ENCODE measurements around the gene CDADC1. TPM values are rescaled to one million over a fixed set of nuclear protein-coding genes. Genes with fewer than 3 reads are reported as not detected.

The CDADC1 gene
- 10 to 100 TPM in 1 of 2 experiments, 1 to 10 TPM in 1; 9.3 to 10.9 TPM for total RNA-seq

DNA sequence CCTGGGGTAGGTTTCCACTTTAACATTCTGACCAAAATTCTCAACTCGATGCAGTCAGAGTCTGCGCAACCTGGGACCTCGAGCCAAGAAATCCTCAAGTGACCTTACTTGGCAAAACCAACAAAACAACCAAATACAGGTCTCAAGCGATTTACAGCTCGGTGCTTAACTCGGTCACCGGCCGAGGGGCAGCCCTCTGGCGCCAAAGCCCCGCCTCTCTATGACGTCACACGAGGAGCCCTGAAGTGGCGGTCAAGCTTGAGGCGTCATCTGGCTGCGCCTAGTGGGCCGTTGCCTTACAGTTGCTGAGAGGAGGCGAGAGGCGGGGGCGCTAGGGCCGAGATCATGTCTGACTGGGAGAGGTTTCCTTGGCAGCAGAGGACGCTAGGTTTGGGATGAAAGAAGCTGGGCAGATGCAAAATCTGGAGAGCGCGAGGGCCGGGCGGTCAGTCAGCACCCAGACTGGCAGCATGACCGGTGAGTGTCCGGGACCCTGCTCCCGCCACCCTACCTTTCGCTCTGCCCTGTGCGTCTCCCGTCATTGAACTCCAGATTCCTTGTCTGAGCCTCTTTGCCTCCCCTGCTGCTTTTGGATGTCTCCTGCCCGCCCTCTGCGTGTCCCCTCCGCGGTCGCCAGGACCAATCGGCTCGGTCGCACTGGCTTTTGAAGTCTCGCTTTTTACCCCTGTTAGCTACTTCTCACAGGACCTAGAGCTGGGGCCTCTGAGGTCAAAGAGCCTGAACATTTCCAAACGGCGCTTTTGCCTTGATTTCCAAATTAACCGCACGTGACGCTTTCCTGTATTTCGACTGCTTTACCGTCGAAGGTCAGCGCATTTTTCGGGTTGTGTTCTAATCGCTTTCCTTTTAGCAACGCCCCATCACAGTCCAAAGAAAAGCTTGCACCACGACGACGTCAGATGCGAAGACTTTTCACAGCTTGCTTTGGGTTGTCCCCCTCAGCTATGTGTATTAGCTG lies at the start of gene CDADC1:
Gene CDADC1, plus strand, starts transcription at position 283 of the 979 bp plus-strand sequence. Its CDS starts 113 bp downstream, at position 396.
- Mint-ChIP-seq H3K36me3 (peaks cover 5% of the 10 kb centered on the region), H3K4me1 (peaks cover 31% of the 10 kb centered on the region), H3K27me3 (no peaks in the 10 kb centered on the region), H3K4me3 (peak within 1 kb of the TSS; percentile 98), H3K9me3 (no peaks in the 10 kb centered on the region), H3K27ac (peak within 1 kb of the TSS; percentile 95)
- peak; percentile 92 for DNase-seq

DNA sequence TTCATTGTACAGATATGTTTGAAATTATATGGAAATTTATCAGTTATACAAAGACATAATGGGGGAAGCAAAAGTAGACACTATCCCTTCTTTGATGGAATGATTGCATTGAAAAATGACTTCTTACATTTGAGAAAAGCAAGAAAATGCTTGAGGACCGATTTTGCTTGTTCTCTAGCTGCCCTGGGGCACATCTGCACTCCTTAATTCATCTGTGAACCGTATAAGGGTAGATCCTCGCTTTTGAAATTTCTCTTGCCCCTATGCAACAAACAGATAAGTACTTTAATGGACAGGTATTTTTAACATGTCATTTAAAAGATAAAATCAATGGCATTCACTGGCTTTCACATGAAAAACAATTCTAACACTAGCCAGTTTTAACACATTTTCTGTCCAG lies 41.1 kb upstream of the CDADC1 start:
- Mint-ChIP-seq H3K36me3 (peaks cover 14% of the 10 kb centered on the region), H3K27me3 (no peaks in the 10 kb centered on the region), H3K4me3 (no peak overlapping the region), H3K27ac (no peak overlapping the region), H3K4me1 (no peaks in the 10 kb centered on the region), H3K9me3 (no peaks in the 10 kb centered on the region)
- no peak for DNase-seq

DNA sequence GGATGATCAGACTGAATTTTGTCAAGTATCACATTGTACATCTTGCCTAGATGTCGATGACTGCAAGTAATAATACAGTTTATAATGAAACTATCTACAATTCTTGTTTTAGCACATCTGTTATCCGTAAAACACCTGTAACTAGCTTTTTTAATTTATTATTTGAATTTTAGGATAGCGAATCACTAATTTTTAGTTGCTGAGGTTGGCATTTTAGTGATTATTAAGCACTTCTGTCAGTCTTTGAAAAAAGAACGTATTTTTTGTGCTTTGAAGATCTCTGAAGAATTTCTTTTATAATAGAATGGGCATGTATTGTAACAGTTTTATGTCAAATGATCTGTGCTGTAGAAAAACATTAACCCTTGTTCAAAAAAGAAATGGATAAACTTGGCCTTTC lies 39.1 kb upstream of the CDADC1 start:
- no peak for DNase-seq
- no peaks in the 10 kb centered on the region for H3K9me3 Mint-ChIP-seq
- H3K27me3 Mint-ChIP-seq = no peaks in the 10 kb centered on the region
- H3K36me3 Mint-ChIP-seq = peaks cover 17% of the 10 kb centered on the region
- no peak overlapping the region for H3K27ac Mint-ChIP-seq
- H3K4me3 Mint-ChIP-seq = no peak overlapping the region
- no peaks in the 10 kb centered on the region for H3K4me1 Mint-ChIP-seq

DNA sequence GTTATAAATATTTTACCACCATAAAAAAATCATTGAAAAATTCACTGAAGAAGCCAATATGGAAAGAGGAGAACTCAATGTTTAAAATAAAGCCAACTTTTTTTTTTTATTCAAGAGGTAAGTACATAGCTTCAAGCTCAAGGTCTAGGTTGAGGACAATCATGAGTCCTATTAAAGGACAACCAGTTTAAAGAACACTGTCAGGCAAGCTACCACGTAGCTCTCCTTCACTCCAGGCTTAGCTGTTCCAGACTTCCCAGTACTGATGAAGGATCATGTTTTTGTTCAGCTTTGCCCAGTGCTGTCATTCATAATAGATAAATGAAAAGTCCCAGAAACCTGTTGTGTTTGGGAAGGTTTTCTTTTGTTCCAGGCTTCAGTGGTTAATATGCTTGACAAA lies 37.6 kb upstream of the CDADC1 start:
- Mint-ChIP-seq H3K27me3 (no peaks in the 10 kb centered on the region), H3K27ac (no peak overlapping the region), H3K4me3 (no peak overlapping the region), H3K4me1 (peaks cover 8% of the 10 kb centered on the region), H3K36me3 (peaks cover 17% of the 10 kb centered on the region), H3K9me3 (no peaks in the 10 kb centered on the region)
- no peak for DNase-seq

DNA sequence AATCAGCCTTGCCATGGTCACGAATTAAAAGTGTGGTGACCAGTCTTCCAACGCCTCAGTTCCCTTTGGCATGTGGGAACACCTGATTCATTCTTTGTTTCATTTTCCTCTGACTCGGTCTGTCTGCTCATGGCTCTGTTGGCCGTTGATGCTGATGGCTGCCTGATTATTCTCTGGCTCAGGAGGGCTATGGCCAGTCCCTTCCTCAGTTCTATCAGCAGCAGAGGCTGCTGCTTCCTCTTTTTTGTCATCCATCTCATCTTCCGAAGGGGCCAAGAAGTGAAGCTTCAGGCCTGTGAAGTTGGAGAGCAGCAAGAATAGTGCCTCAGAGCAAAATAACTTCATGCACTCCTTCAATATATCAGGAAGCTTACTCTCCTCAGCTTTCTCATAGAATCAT lies 37.1 kb upstream of the CDADC1 start:
- Mint-ChIP-seq H3K4me1 (peaks cover 9% of the 10 kb centered on the region), H3K9me3 (no peaks in the 10 kb centered on the region), H3K27me3 (no peaks in the 10 kb centered on the region), H3K36me3 (peaks cover 17% of the 10 kb centered on the region), H3K27ac (no peak overlapping the region), H3K4me3 (no peak overlapping the region)
- no peak for DNase-seq

DNA sequence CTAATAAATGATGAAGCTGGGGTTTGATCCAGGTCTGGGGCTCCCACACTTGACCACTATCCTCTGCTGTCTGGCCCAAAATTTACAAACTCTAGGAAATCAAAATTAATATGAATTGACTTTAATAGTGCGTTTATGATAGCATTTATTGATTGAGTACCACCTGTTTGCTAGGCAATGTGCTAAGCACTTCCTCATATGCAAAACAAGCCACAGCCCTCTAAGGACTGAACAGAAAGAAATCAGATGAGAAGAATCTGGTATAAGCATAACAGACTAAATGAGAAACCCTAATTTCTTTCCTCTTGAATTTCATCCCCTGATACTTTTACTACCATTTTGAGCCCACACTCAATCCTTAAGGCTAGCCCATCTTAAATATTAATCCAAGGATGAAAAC lies 34.2 kb upstream of the CDADC1 start:
- peaks cover 20% of the 10 kb centered on the region for H3K27me3 Mint-ChIP-seq
- H3K4me3 Mint-ChIP-seq = no peak overlapping the region
- DNase-seq = no peak
- H3K36me3 Mint-ChIP-seq = peaks cover 17% of the 10 kb centered on the region
- H3K27ac Mint-ChIP-seq = no peak overlapping the region
- peaks cover 1% of the 10 kb centered on the region for H3K9me3 Mint-ChIP-seq
- peaks cover 9% of the 10 kb centered on the region for H3K4me1 Mint-ChIP-seq

DNA sequence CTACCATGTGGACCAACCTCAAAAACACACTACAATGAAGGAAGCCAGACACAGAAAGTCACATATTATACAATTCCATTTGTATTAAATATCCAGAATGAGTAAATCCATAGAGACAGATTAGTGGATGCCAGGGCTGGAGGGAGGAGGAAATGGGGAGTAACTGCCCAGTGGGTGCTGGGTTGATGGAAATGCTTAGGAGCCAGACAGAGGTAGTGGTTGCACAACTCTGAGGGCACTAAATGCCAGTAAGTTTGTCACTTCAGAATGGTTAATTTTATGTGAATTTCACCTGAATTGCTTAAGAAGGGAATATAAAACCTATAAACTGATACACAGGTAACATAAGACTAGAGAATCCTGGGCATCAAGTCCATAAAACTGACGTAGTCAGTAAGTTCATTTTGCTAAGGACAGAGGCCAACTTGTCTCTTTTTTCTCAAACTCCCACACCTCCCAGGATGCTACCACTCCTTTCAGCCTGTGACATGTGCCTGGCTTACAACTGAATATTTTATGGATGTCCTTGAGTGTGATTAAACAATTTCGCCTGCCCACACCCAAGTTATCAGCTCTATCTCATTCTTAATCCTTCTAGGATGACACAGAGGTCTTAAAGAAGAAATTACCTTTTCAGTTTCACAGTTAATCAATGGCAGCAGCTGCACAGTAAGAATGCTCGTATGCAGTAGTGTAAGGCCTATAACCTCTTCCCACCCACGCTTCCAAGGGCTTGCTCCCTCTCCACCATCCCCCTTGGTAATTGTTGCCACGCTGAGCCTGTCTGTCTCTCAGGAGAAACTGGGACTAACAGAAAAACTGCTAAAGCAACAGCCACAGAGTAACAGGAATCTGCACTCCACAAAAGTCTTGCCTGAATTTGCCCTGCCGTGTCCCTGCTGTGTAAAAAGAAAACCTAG lies 33.5 kb upstream of the CDADC1 start:
- Mint-ChIP-seq H3K4me3 (no peak overlapping the region), H3K27ac (no peak overlapping the region), H3K4me1 (peaks cover 9% of the 10 kb centered on the region), H3K36me3 (peaks cover 17% of the 10 kb centered on the region), H3K27me3 (peaks cover 28% of the 10 kb centered on the region), H3K9me3 (peaks cover 1% of the 10 kb centered on the region)
- no peak for DNase-seq

DNA sequence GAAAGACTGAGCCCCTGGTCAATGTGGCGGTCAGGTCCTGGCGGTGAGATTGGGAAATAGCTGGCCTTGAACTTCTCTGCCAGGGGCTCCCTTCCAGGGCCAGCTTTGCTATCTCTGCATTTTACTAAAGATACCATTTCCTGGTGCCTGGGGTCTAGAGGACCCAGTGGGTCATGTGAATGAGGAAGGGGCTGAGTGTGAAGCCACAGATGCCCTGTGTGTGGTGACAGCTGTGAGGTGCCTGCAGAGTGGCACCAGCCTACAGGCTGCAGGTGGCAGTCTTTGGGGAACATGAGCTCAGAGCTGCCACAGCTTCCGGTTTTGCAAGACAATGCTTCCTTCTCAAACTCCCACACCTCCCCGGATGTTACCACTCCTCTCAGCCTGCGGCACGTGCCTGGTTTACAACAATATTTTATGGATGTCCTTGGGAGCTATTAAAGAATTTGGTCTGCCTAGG lies 32.8 kb upstream of the CDADC1 start:
- peaks cover 13% of the 10 kb centered on the region for H3K36me3 Mint-ChIP-seq
- H3K9me3 Mint-ChIP-seq = peaks cover 1% of the 10 kb centered on the region
- no peak overlapping the region for H3K4me3 Mint-ChIP-seq
- peak; percentile 28 for DNase-seq
- peaks cover 9% of the 10 kb centered on the region for H3K4me1 Mint-ChIP-seq
- H3K27me3 Mint-ChIP-seq = peaks cover 34% of the 10 kb centered on the region
- H3K27ac Mint-ChIP-seq = no peak overlapping the region

DNA sequence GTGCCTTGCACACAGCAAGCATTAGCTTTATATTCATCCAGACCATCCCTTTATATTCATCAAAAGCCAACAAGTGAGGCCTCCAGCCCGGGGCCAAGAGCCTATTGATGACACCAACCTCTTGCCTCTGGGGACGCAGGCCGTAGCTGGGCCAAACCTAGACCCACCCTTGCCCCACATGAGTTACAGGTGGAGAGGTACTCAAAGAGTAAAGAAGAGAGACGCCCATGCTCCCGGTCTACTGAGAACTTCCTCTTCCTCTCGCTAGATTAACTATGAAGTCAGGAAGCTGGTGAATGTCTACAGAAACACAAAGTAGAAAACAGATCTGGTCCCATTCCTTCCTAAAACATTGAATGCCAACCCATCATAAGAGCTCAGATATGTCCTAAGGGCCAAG lies 31.4 kb upstream of the CDADC1 start:
- H3K27ac Mint-ChIP-seq = peak overlapping the region; percentile 9
- H3K4me1 Mint-ChIP-seq = peaks cover 12% of the 10 kb centered on the region
- no peak for DNase-seq
- H3K9me3 Mint-ChIP-seq = peaks cover 1% of the 10 kb centered on the region
- H3K4me3 Mint-ChIP-seq = no peak overlapping the region
- peaks cover 10% of the 10 kb centered on the region for H3K36me3 Mint-ChIP-seq
- H3K27me3 Mint-ChIP-seq = peaks cover 41% of the 10 kb centered on the region

DNA sequence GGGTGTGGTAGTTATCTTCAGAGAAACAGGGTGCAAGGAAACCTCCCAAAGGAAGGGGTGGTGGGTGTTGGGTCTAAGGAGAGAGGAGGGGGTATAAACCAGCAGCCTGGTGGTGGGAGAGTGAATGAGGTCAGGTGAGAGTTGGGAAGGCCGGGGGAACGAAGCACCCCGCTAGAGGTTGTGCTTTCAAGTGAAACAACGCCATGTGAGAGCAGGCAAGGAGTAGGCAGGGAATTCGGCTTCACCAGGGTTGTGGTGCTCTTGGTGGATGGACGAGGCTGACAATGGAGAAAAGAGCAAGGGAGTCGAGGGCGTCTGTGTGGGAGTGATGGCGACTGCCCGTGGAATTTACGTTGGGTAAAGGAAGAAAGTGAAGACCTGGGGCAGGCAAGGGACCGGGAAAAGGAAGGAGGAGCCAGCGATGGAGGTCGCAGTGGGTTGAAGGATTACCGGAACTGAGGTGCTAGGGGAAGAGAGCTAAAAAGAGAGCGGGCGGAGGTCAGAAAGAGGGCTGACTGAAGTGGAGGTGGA lies 29.7 kb upstream of the CDADC1 start:
- Mint-ChIP-seq H3K27ac (no peak overlapping the region), H3K9me3 (peaks cover 1% of the 10 kb centered on the region)

DNA sequence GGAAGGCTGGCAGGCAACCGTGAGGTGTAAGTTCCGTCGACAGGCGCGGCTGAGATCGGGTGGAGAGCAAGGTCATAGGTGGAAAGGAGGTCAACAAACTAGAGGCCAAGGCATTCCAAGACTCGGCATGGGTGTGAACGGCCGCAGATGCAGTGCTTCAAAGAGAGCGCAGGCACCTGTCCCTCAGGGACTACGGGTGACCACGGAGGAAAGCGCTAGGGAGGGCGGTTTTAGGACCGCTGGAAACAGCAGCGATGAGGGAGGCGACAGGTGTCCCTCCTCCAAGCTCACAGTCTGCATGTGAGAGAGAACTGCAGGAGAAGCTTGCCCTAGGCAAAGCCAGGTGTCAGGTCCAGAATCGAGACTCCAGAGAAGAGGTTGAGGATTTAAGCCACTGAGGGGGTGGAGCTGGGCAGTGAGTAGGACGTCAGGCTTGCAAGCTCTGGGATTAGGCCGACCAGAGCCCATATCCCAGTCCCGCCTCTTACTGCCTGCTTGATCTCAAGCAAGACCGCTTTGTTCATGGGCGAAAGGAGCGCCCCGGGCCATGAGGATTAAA lies 29.2 kb upstream of the CDADC1 start:
- H3K27me3 Mint-ChIP-seq = peaks cover 60% of the 10 kb centered on the region

More for the DNA sequence above, 29.7 kb upstream of the CDADC1 start:
- no peak overlapping the region for H3K4me3 Mint-ChIP-seq
- H3K36me3 Mint-ChIP-seq = peaks cover 3% of the 10 kb centered on the region
- no peak for DNase-seq
- peaks cover 58% of the 10 kb centered on the region for H3K27me3 Mint-ChIP-seq
- H3K4me1 Mint-ChIP-seq = peaks cover 13% of the 10 kb centered on the region

DNA sequence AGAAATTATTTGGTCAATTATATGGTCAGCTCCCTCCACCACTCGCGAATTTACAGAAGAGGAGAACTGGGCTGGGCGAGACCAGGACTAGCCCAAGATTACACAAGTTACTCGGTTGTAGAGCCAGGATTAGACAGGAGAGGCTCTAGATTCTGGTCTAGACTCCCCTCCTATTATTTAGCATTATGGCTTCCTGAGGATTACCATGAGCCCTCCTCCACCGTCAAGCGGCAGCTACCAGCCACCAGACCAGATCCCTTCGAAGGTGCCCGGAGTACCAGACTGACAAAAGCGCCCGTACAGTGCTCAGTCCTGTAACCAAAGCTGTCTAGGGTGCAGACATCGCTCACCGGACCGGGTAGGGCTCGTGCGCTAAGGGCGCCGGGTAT lies 28.1 kb upstream of the CDADC1 start:
- Mint-ChIP-seq H3K4me1 (peaks cover 9% of the 10 kb centered on the region), H3K9me3 (peaks cover 1% of the 10 kb centered on the region), H3K27me3 (peaks cover 70% of the 10 kb centered on the region), H3K36me3 (peaks cover 3% of the 10 kb centered on the region), H3K27ac (no peak overlapping the region), H3K4me3 (peak overlapping the region; percentile 33)
- DNase-seq = no peak

More for the DNA sequence above, 29.2 kb upstream of the CDADC1 start:
- Mint-ChIP-seq H3K9me3 (peaks cover 1% of the 10 kb centered on the region), H3K4me3 (no peak overlapping the region), H3K27ac (no peak overlapping the region), H3K36me3 (peaks cover 3% of the 10 kb centered on the region), H3K4me1 (peaks cover 13% of the 10 kb centered on the region)
- no peak for DNase-seq

DNA sequence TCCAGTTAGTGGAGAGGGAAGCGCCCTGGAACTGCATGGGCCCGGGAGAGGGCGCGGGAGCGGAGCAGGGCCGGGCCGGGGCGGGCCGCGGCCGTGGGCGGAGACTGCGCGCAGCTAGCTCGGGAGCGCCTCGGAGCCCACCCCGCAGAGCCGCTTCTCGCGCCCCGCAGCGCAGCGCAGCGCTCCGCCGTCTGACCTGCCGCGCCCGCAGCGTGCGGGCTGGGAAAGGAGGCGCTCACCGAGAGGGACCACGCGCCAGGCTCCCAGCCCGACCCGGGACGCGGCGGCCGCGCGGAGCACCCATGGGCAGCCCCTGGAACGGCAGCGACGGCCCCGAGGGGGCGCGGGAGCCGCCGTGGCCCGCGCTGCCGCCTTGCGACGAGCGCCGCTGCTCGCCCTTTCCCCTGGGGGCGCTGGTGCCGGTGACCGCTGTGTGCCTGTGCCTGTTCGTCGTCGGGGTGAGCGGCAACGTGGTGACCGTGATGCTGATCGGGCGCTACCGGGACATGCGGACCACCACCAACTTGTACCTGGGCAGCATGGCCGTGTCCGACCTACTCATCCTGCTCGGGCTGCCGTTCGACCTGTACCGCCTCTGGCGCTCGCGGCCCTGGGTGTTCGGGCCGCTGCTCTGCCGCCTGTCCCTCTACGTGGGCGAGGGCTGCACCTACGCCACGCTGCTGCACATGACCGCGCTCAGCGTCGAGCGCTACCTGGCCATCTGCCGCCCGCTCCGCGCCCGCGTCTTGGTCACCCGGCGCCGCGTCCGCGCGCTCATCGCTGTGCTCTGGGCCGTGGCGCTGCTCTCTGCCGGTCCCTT lies 27.5 kb upstream of the CDADC1 start, which contains the start of gene MLNR:
Gene MLNR, plus strand, starts transcription at position 303 of the 820 bp plus-strand sequence. Its CDS starts 0 bp downstream, at position 303.
- DNase-seq = peak; percentile 62
- no peak within 1 kb of the TSS for H3K27ac Mint-ChIP-seq
- peak within 1 kb of the TSS; percentile 58 for H3K4me3 Mint-ChIP-seq
- peaks cover 76% of the 10 kb centered on the region for H3K27me3 Mint-ChIP-seq
- peaks cover 3% of the 10 kb centered on the region for H3K4me1 Mint-ChIP-seq
- peaks cover 1% of the 10 kb centered on the region for H3K9me3 Mint-ChIP-seq
- peaks cover 3% of the 10 kb centered on the region for H3K36me3 Mint-ChIP-seq
